ENCODE results near the gene ZBED4.

The ZBED4 gene

GRCh38 chr22:49878206-49878605, 24.6 kb downstream of the ZBED4 start:
- no peak for DNase-seq
- no peak for ATAC-seq

GRCh38 chr22:49879871-49880270, 26.2 kb downstream of the ZBED4 start:
- no peak for DNase-seq
- no peak for ATAC-seq

GRCh38 chr22:49880281-49880680, 26.6 kb downstream of the ZBED4 start:
- no peak for ATAC-seq
- no peak for DNase-seq

- ATAC-seq (no peak), DNase-seq (no peak)
Measured at GRCh38 chr22:49881856-49882255, 28.2 kb downstream of the ZBED4 start.

GRCh38 chr22:49882519-49883293, 29.1 kb downstream of the ZBED4 start:
- DNase-seq (no peak), ATAC-seq (no peak)

- DNase-seq (no peak), ATAC-seq (no peak)
Measured at GRCh38 chr22:49883294-49883640, 29.6 kb downstream of the ZBED4 start.

GRCh38 chr22:49884075-49884474, 30.4 kb downstream of the ZBED4 start:
- no peak for ATAC-seq

GRCh38 chr22:49884503-49885260, 31.0 kb downstream of the ZBED4 start:
- no peak for ATAC-seq
- no peak for DNase-seq

More at GRCh38 chr22:49884075-49884474, 30.4 kb downstream of the ZBED4 start:
- DNase-seq: no peak

GRCh38 chr22:49885281-49885680, 31.6 kb downstream of the ZBED4 start:
- DNase-seq (no peak), ATAC-seq (no peak)

- DNase-seq (no peak), ATAC-seq (no peak)
Measured at GRCh38 chr22:49885881-49886280, 32.2 kb downstream of the ZBED4 start.

- no peak for ATAC-seq
- no peak for DNase-seq
Measured at GRCh38 chr22:49886346-49887063, 32.9 kb downstream of the ZBED4 start.

- DNase-seq (no peak), ATAC-seq (no peak)
Measured at GRCh38 chr22:49887064-49887451, 33.4 kb downstream of the ZBED4 start.

GRCh38 chr22:49887702-49888101, 34.1 kb downstream of the ZBED4 start:
- DNase-seq: no peak
- no peak for ATAC-seq

GRCh38 chr22:49889071-49889470, 35.4 kb downstream of the ZBED4 start:
- no peak for DNase-seq
- ATAC-seq: no peak

- ATAC-seq: no peak
- DNase-seq: no peak
Measured at GRCh38 chr22:49892226-49892899, 38.7 kb downstream of the ZBED4 start.

- no peak for ATAC-seq
- no peak for DNase-seq
Measured at GRCh38 chr22:49893025-49893424, 39.4 kb downstream of the ZBED4 start.

GRCh38 chr22:49894322-49895054, 40.8 kb downstream of the ZBED4 start:
- no peak for DNase-seq

GRCh38 chr22:49896201-49896600, 42.6 kb downstream of the ZBED4 start:
- DNase-seq: no peak
- no peak for ATAC-seq

More at GRCh38 chr22:49894322-49895054, 40.8 kb downstream of the ZBED4 start:
- ATAC-seq: no peak

- ATAC-seq (no peak), DNase-seq (no peak)
Measured at GRCh38 chr22:49897015-49897684, 43.5 kb downstream of the ZBED4 start.

- no peak for ATAC-seq
- DNase-seq: no peak
Measured at GRCh38 chr22:49899530-49899929, 45.9 kb downstream of the ZBED4 start.
